Measurements from ENCODE around the gene GATA6. TPM values are rescaled to one million over a fixed set of nuclear protein-coding genes. Genes with fewer than 3 reads are reported as not detected.

GATA6 gene
- total RNA-seq, 2 donors from 2014 or later: 52.7 to 61.3 TPM

GRCh38 chr18:22177327-22177871 is 8.0 kb downstream of the GATA6 start:
- H3K27me3 ChIP-seq: no peaks in the 10 kb centered on the region
- no peak for TF ChIP-seq CTCF (IDR thresholded peaks at IDR 0.05)
- peak overlapping the region in 1 of 2 donors; percentile 92 for H3K9ac ChIP-seq (ENCODE audit: low read depth in 2 of 2, low read length in 2 of 2)
- peak; percentile 22 for DNase-seq
- H3K9me3 ChIP-seq: no peaks in the 10 kb centered on the region
- H3K27ac ChIP-seq: peak overlapping the region; percentile 48
- H3K36me3 ChIP-seq: no peaks in the 10 kb centered on the region
- intact Hi-C loops (cut with DNase I): no loop called here
- H3K4me3 ChIP-seq: peak overlapping the region; percentile 10
- peaks cover 2% of the 10 kb centered on the region for H3K4me1 ChIP-seq

GRCh38 chr18:22179174-22179573 is 9.8 kb downstream of the GATA6 start:
- Histone ChIP-seq H3K9me3 (no peaks in the 10 kb centered on the region), H3K9ac (ENCODE audit: low read depth in 2 of 2, low read length in 2 of 2) (peak overlapping the region in 1 of 2 donors; percentile 57), H3K27ac (peak overlapping the region; percentile 48), H3K4me3 (no peak overlapping the region), H3K36me3 (no peaks in the 10 kb centered on the region), H3K27me3 (no peaks in the 10 kb centered on the region), H3K4me1 (peaks cover 2% of the 10 kb centered on the region)
- DNase-seq: no peak
- TF ChIP-seq CTCF (IDR thresholded peaks at IDR 0.05): no peak
- intact Hi-C loops (cut with DNase I): no loop called here

- intact Hi-C loops (cut with DNase I): no loop called here
- Histone ChIP-seq H3K4me3 (no peak overlapping the region), H3K9me3 (no peaks in the 10 kb centered on the region), H3K9ac (ENCODE audit: low read depth in 2 of 2, low read length in 2 of 2) (peak overlapping the region in 1 of 2 donors; percentile 36), H3K27ac (peak overlapping the region; percentile 48), H3K36me3 (no peaks in the 10 kb centered on the region), H3K4me1 (peaks cover 2% of the 10 kb centered on the region), H3K27me3 (no peaks in the 10 kb centered on the region)
- TF ChIP-seq CTCF (IDR thresholded peaks at IDR 0.05): no peak
- DNase-seq: no peak
Measured at GRCh38 chr18:22179631-22180030, 10.2 kb downstream of the GATA6 start.

DNA sequence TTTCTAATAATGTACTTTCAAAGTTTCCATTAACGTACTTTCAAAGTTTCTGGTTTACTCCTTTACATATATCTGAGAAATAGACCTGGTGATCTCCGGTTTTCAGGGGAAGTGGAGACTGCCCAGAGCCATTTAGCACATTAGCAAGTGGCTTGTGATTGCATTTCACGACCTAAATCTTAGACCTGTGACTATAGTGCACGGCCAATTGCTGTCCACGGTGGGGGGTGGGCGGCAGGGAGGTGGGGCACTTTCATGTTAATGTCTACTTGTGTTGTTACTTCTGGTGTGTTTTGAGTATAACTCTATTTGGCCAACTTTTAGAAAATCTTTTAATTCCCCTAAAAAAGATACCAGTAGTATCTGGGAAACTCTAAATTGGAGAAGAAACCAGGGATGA is 11.3 kb downstream of the GATA6 start:
- H3K4me1 ChIP-seq: peaks cover 2% of the 10 kb centered on the region
- H3K27me3 ChIP-seq: no peaks in the 10 kb centered on the region
- no peak overlapping the region for H3K9ac ChIP-seq (ENCODE audit: low read depth in 2 of 2, low read length in 2 of 2)
- no peaks in the 10 kb centered on the region for H3K9me3 ChIP-seq
- intact Hi-C loops (cut with DNase I): no loop called here
- H3K36me3 ChIP-seq: no peaks in the 10 kb centered on the region
- no peak for DNase-seq
- no peak for TF ChIP-seq CTCF (IDR thresholded peaks at IDR 0.05)
- no peak overlapping the region for H3K27ac ChIP-seq
- H3K4me3 ChIP-seq: no peak overlapping the region

GRCh38 chr18:22182884-22183697 is 13.7 kb downstream of the GATA6 start:
- intact Hi-C loops (cut with DNase I): no loop called here
- Histone ChIP-seq H3K27me3 (no peaks in the 10 kb centered on the region), H3K27ac (no peak overlapping the region), H3K36me3 (no peaks in the 10 kb centered on the region), H3K9ac (ENCODE audit: low read depth in 2 of 2, low read length in 2 of 2) (peak overlapping the region in 1 of 2 donors; percentile 43), H3K4me3 (no peak overlapping the region), H3K4me1 (no peaks in the 10 kb centered on the region), H3K9me3 (no peaks in the 10 kb centered on the region)
- TF ChIP-seq CTCF (IDR thresholded peaks at IDR 0.05): no peak
- DNase-seq: no peak

Data from colonic mucosa (tissue), 4 donors.